Ovary (tissue), 9 donors: ENCODE measurements around the gene FOSL2. TPM values are rescaled to one million over a fixed set of nuclear protein-coding genes. Genes with fewer than 3 reads are reported as not detected.

ENCODE experiments used
- DNase-seq, 5 donors: peaks; one replicate each; pipeline ENCODE4 v3.0.0-alpha.2; 2019 to 2020
- H3K27ac ChIP-seq, 2 donors: fragments of 200-600 bp; one replicate each; pipeline versions ENCODE4 v1.5.1 to v1.8.0; 2019 to 2022
- H3K27me3 ChIP-seq: fragments of 200-600 bp; one replicate; pipeline ENCODE4 v1.8.0; 2022
- H3K36me3 ChIP-seq: fragments of 200-600 bp; sonication (generic); one replicate; pipeline ENCODE4 v1.5.1; 2019
- H3K4me1 ChIP-seq: one replicate; pipeline ENCODE4 v1.8.1; 2013; ENCODE audit warnings: mild to moderate bottlenecking, moderate library complexity; ENCODE audit not compliant: insufficient read depth
- H3K4me3 ChIP-seq: fragments of 200-600 bp; sonication (generic); one replicate; pipeline ENCODE4 v1.5.1; 2017
- H3K9me3 ChIP-seq, 2 donors: fragments of 200-600 bp in 1 of 2; sonication (generic) in 1 of 2; one replicate each; pipeline versions ENCODE4 v1.5.1 to v1.8.1; 2013 to 2019; ENCODE audit warnings: mild to moderate bottlenecking in 1 of 2, moderate library complexity in 1 of 2
- CTCF ChIP-seq, 3 donors: fragments of 450-650 bp in 2 of 3; fragments of 200-600 bp in 1 of 3; IDR thresholded peaks; one replicate each; pipeline versions ENCODE4 v1.5.1 to v1.8.0; 2016 to 2022; ENCODE audit warnings: antibody characterized with exemption in 3 of 3, mild to moderate bottlenecking in 1 of 3
- EP300 ChIP-seq: sonication (generic); formaldehyde crosslinking; IDR thresholded peaks from one replicate; pipeline ENCODE4 v1.6.1; 2017; ENCODE audit warnings: antibody characterized with exemption
- POLR2A ChIP-seq: fragments of 450-650 bp; IDR thresholded peaks from one replicate; pipeline ENCODE4 v1.6.1; 2017; ENCODE audit warnings: antibody characterized with exemption, mild to moderate bottlenecking, moderate library complexity
- WGBS, 3 donors: extraction: QIAGEN DNeasy Blood & Tissue Kit in 1 of 3; methylation state at CpG; one replicate each; pipeline versions ENCODE4 v1.1.5 to v1.1.7; 2013 to 2017; 5-methylcytosine and 5-hydroxymethylcytosine counted together
- intact Hi-C, 4 donors: fragments of 100-400 bp; cut with DNase I; formaldehyde crosslinking; loops; one replicate each; pipeline versions ENCODE4 v1.11.0 to v1.15.1; 2022 to 2023
- polyA plus RNA-seq, 2 donors: library from polyadenylated mRNA; stranded (reverse); fragments of 200-250 nt in 1 of 2; fragments of 350-450 nt in 1 of 2; fragmentation: Illumina TruSeq in 1 of 2; extraction: RNeasy Lipid Tissue Mini Kit (QIAGEN cat#74804) in 1 of 2; gene quantifications; one replicate each; pipeline ENCODE4 v1.2.3, GENCODE V29; 2013 to 2014
- total RNA-seq, 7 donors: library from RNA; depleted of rRNA in 2 of 7; stranded (reverse); fragments of >200 nt in 2 of 7; fragmentation: NEBNext Ultra II Directional in 3 of 7; extraction: Animal tissue kit (Norgen Biotek cat#: 25700) in 3 of 7; gene quantifications; one replicate each; pipeline versions ENCODE4 v1.1.0 to v1.2.4, GENCODE V29; 2016 to 2023
- donor health status: DM: no; HTN: no; CAD: no; lungs with moderate emphysema.
- donor health status: DM: no; HTN: no; CAD: no.
- donor health status: Bipolar disorder and iron deficiency.
- donor health status: DM: yes; HTN: yes; CAD: no.
- donor health status: DM: no; HTN: no; CAD: no.
- donor health status: DM: yes; HTN: yes; CAD: no.

FOSL2 gene
- total and polyA plus RNA-seq, 9 donors, result 56.2 to 322 (median 146) TPM

- intact Hi-C loops, result loop anchor here in 1 of 4 donors (10.0 kb wide), 1 partner anchor 135 kb away; no protein-coding TSS in a partner anchor
- TF ChIP-seq EP300 (no peak), CTCF (IDR thresholded peaks at IDR 0.05) (no peak), POLR2A (no peak)
- Histone ChIP-seq H3K9me3 (no peaks in the 10 kb centered on the region), H3K4me1 (no peaks in the 10 kb centered on the region), H3K4me3 (no peak overlapping the region), H3K36me3 (no peaks in the 10 kb centered on the region), H3K27ac (no peak overlapping the region), H3K27me3 (no peaks in the 10 kb centered on the region)
- 87 to 90% (median 87%) methylated on average over 6 of the region's 6 CpGs for WGBS, 3 donors
- DNase-seq, result no peak
Observed at GRCh38 chr2:28380219-28380618, 12.4 kb upstream of the FOSL2 start.

- Histone ChIP-seq H3K9me3 (no peaks in the 10 kb centered on the region), H3K4me3 (no peak overlapping the region), H3K27me3 (no peaks in the 10 kb centered on the region), H3K27ac (no peak overlapping the region), H3K36me3 (no peaks in the 10 kb centered on the region), H3K4me1 (no peaks in the 10 kb centered on the region)
- WGBS, 3 donors, result 89 to 95% (median 93%) methylated on average over 12 of the region's 12 CpGs
- intact Hi-C loops, result loop anchor here in 1 of 4 donors (10.0 kb wide), 1 partner anchor 137 kb away; no protein-coding TSS in a partner anchor
- TF ChIP-seq EP300, result no peak
- no peak for TF ChIP-seq CTCF (IDR thresholded peaks at IDR 0.05)
- no peak for TF ChIP-seq POLR2A
- no peak for DNase-seq
Observed at GRCh38 chr2:28381225-28382180, 11.2 kb upstream of the FOSL2 start.

GRCh38 chr2:28382755-28383154 is 9.9 kb upstream of the FOSL2 start:
- WGBS, 3 donors, result 85 to 89% (median 88%) methylated on average over 7 of the region's 7 CpGs
- no peaks in the 10 kb centered on the region for H3K4me1 ChIP-seq
- no peak for TF ChIP-seq POLR2A
- no peak for TF ChIP-seq CTCF (IDR thresholded peaks at IDR 0.05)
- no peak for TF ChIP-seq EP300
- no peak for DNase-seq
- H3K27ac ChIP-seq, result no peak overlapping the region
- H3K27me3 ChIP-seq, result no peaks in the 10 kb centered on the region
- H3K36me3 ChIP-seq, result no peaks in the 10 kb centered on the region
- H3K9me3 ChIP-seq, result no peaks in the 10 kb centered on the region
- H3K4me3 ChIP-seq, result no peak overlapping the region
- intact Hi-C loops, result loop anchor here in 1 of 4 donors (10.0 kb wide), 1 partner anchor 138 kb away; no protein-coding TSS in a partner anchor

- TF ChIP-seq POLR2A, result no peak
- H3K27ac ChIP-seq, result no peak overlapping the region
- no peaks in the 10 kb centered on the region for H3K36me3 ChIP-seq
- intact Hi-C loops, result loop anchor here in 2 of 4 donors (5.0 to 10.0 kb wide), 2 partner anchors 40 to 143 kb away; no protein-coding TSS in a partner anchor
- no peak for DNase-seq
- no peak overlapping the region for H3K4me3 ChIP-seq
- H3K9me3 ChIP-seq, result no peaks in the 10 kb centered on the region
- WGBS, 3 donors, result 46 to 56% (median 47%) methylated on average over 6 of the region's 6 CpGs
- no peaks in the 10 kb centered on the region for H3K27me3 ChIP-seq
- no peaks in the 10 kb centered on the region for H3K4me1 ChIP-seq
Observed at GRCh38 chr2:28387082-28387960, 5.3 kb upstream of the FOSL2 start.
